Neuron (in vitro differentiated cells): Measurements from ENCODE around the gene HECA.
A peak's percentile ranks its signal among the peaks of the same experiment; 100 is the strongest.
"Not testable (repeated sequence)": the region's sequence is repeated elsewhere in the genome, so short reads cannot be mapped to it uniquely, and the experiment has no call there.

ENCODE experiments used
- H2AFZ ChIP-seq: one replicate; pipeline ENCODE4 v1.6.1; 2013; ENCODE audit warnings: low read depth, mild to moderate bottlenecking, inconsistent platforms, low read length, moderate library complexity
- H3K27me3 ChIP-seq: one replicate; pipeline ENCODE4 v1.6.1; 2013; ENCODE audit warnings: low read length; ENCODE audit not compliant: insufficient read depth
- H3K36me3 ChIP-seq: one replicate; pipeline ENCODE4 v1.6.1; 2013; ENCODE audit warnings: low read length; ENCODE audit not compliant: insufficient read depth
- H3K4me1 ChIP-seq: one replicate; pipeline ENCODE4 v1.6.1; 2013; ENCODE audit warnings: low read length; ENCODE audit not compliant: insufficient read depth
- H3K4me3 ChIP-seq: 2 replicates; pipeline ENCODE4 v1.5.1; 2013; ENCODE audit warnings: mild to moderate bottlenecking, low read length, moderate library complexity
- H3K9me3 ChIP-seq: one replicate; pipeline ENCODE4 v1.6.1; 2013; ENCODE audit warnings: low read length

The HECA gene

GRCh38 chr6:139210766-139211165 lies 75.9 kb downstream of the HECA start:
- not testable (repeated sequence) for H3K4me1 ChIP-seq, H3K27me3 ChIP-seq, H2AFZ ChIP-seq, H3K9me3 ChIP-seq, H3K36me3 ChIP-seq, H3K4me3 ChIP-seq

DNA sequence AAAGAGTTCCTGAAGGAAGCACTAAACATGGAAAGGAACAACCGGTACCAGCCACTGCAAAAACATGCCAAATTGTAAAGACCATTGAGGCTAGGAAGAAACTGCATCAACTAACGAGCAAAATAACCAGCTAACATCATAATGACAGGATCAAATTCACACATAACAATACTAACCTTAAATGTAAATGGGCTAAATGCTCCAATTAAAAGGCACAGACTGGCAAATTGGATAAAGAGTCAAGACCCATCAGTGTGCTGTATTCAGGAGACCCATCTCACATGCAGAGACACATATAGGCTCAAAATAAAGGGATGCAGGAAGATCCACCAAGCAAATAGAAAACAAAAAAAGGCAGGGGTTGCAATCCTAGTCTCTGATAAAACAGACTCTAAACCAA lies 77.6 kb downstream of the HECA start:
- not testable (repeated sequence) for H3K4me3 ChIP-seq, H3K27me3 ChIP-seq, H3K4me1 ChIP-seq, H3K9me3 ChIP-seq, H2AFZ ChIP-seq, H3K36me3 ChIP-seq

DNA sequence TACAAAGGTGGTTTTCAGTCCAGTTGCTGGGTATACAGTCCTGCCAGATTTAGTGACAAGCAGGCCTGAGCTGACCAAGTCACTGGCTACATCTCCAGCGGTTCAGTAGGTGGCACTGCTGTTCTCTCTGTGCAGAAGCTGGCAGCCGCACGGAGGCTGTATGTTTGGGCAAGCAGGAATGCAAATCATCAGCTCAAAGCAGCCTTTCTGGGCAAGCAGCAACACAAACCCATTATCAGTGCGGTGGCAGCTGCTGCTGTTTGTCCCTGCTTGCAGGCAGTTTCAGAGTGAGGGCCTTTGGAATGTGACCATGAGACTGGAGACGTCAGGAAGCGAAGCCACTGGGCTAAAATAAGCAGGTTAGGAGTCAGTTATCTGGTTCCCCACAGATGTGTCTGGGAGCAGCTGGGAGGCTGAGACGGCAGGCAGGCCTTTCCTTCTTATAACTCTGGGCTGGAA lies 84.4 kb downstream of the HECA start:
- Histone ChIP-seq H3K4me3 (peak overlapping the region; percentile 25), H2AFZ (peak overlapping the region; percentile 35), H3K4me1 (no peaks in the 10 kb centered on the region), H3K27me3 (no peaks in the 10 kb centered on the region), H3K9me3 (no peaks in the 10 kb centered on the region), H3K36me3 (no peaks in the 10 kb centered on the region)

DNA sequence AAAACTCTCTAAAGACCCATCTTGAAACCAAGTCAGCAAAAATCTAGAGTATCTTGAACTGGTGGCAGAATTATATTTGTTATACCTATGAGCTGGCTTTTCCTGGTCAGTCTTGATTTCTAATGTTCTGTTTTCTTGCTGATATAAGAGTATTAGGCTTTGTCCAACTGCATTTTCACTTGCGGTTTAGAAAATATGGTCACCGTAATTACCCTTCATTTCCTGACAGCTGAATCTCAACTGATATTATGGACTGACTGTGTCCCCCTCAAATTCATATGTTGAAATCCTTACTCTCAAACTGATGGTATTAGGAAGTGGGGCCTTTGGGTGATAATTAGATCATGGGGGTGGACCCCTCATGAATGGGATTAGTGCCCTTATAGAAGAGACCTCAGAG lies 84.9 kb downstream of the HECA start:
- Histone ChIP-seq H2AFZ (peak overlapping the region; percentile 35), H3K27me3 (no peaks in the 10 kb centered on the region), H3K36me3 (no peaks in the 10 kb centered on the region), H3K4me3 (peak overlapping the region; percentile 25), H3K4me1 (no peaks in the 10 kb centered on the region), H3K9me3 (no peaks in the 10 kb centered on the region)

- not testable (repeated sequence) for H3K36me3 ChIP-seq, H3K4me3 ChIP-seq, H3K27me3 ChIP-seq, H3K9me3 ChIP-seq, H3K4me1 ChIP-seq, H2AFZ ChIP-seq
These were observed 93.5 kb downstream of the HECA start for GRCh38 chr6:139228387-139228786.
